ENCODE measurements around the gene RELB.
"Not testable (repeated sequence)": the region's sequence is repeated elsewhere in the genome, so short reads cannot be mapped to it uniquely, and the experiment has no call there.

Gene RELB

DNA sequence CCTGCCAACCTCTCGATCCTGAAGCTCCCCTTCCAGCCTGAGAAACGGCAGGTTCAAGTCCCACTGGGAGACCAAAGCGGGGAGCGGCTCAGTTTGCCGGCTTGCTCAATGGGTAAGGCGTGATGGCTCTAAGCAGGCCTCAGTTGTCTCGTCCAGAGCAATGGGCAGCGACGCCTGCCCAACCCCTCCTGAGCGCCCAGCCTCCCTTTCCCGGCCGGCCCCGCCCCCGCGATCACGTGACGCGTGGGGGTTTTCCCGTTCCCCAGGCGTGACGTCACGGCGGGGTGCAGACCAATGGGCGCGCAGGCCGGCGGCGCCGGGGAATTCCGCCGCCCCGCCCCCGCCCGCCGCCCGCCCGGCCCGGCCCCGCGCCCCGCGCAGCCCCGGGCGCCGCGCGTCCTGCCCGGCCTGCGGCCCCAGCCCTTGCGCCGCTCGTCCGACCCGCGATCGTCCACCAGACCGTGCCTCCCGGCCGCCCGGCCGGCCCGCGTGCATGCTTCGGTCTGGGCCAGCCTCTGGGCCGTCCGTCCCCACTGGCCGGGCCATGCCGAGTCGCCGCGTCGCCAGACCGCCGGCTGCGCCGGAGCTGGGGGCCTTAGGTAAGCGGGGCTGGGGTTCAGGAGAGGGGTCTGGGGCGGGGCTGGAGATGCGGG is at the start of gene RELB:
TSS of gene RELB (plus strand) at position 378 of the 653 bp plus-strand sequence. CDS start at position 494, 116 bp downstream.
- DNase-seq, result peak; percentile 95 to 97

DNA sequence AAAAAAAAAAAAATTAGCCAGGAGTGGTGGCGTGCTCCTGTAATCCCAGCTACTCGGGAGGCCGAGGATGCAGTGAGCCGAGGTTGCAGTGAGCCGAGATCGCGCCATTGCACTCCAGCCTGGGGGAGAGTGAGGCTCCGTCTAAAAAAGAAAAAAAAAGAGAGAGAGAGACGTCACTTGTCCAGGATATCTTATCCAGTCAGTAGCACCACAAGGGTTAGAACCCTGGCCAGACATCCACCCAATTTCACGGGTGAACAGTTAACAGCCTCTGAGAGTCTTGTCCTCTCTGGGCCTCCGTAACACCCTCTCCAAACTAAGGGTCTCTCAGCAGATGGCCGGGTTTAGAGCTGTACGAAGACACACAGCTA is 47.0 kb upstream of the RELB start:
- no peak for DNase-seq

DNA sequence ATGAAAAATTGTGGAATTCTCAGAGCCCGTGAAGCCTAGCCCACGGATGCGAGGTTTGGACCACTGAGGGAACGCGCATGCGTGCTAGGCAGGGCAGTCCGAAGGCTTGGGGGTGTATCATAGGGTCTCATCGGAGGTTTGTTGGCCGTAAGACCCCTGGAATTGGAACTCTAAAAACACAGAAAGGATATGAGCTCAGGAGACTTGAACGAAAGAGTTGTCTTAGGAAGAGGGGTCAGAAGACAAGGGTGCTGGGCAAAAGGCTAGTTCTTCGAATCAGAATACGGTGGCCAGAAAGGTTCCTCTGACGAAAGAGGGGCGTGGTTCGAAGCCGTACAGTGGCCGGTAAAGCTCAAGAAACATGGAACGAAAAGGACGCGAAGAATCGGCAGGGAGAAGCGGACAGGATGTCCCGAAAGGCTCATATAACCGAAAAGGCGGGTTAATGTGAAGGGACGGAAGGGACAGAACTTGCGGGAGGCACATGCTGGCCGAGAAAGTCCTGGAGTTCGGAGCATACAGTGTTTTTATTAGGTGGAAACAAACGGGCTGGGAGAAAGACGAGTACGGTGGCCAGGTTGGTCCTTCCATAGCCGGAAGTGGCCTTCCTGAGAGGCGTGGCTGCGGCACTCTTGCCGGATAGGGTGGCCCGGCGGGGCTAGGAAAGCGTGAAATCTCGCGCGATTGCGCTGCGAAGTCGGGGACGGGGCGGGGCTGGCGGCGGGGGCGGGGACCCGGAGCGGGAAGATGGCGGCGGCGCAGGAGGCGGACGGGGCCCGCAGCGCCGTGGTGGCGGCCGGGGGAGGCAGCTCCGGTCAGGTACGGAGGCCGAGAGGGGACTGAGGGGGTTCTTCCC is 46.4 kb upstream of the RELB start, which contains the start of gene CLPTM1:
TSS of gene CLPTM1 (plus strand) at position 732 of the 856 bp plus-strand sequence. CDS start at position 748, 16 bp downstream.
- DNase-seq, result peak; percentile 95 to 97

GRCh38 chr19:44955505-44956439 is 45.5 kb upstream of the RELB start:
- no peak for DNase-seq

- no peak for DNase-seq
Observed at GRCh38 chr19:44957526-44957925, 43.7 kb upstream of the RELB start.

- DNase-seq, result no peak
Observed at GRCh38 chr19:44958090-44958489, 43.2 kb upstream of the RELB start.

DNA sequence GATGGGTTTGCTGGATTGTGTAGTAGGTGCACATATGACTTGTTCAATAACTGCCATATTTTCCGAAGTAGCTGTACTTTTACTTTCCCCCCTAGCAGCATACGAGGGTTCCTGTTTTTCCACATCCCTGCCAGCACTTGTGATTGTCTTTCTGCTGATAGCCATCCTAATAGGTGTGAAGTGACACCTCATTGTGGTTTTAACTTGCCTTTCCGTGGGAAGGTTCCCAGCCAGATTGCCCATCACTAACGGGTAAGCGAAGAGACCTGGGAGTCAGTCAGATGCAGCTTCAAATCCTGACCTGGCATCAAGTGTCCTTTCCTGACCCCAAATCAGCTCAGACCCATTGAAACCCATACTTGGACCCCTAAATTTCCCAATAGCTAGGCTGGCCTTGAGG is 41.6 kb upstream of the RELB start:
- no peak for DNase-seq

DNA sequence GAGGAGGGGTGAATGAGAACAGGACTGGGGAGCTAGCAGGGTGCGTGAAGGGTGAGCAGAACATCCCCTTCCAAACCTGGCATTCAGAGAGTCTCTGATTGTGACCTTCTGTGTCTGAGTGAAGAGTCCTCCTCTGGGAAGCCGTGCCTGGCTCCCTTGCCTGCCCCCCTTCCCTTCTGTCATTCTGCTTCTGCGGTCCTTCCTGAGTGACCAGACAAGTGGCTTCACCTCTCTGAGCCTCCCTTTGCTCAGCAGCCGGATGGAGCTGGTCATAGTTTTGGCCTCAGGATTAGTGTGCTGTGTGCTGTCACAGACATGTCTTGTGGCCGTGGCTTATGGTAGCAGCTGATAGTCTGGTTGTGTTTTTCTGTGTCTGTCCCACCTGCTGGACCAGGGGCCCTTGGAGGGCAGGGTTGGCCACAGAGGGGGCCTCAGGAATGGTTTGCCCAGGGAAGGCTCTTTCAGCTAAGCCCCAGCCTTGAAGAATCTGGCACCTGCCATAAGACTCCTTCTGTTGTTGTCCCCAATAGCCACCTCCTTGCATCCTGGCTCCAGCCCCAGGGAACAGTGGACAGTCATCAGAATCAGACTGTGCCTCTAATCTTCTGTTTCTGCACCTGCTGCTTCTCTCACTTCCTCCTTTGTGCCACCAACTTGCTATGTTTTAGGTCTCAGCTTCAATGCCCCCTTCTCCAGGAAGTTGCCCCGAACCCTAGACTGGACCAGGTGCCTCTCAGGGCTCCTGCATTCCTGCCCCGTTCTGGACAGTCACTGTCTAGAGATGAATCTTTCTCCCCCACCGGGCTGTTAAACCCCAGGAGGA is 40.1 kb upstream of the RELB start:
- DNase-seq, result peak in 1 of 2 donors; percentile 17

DNA sequence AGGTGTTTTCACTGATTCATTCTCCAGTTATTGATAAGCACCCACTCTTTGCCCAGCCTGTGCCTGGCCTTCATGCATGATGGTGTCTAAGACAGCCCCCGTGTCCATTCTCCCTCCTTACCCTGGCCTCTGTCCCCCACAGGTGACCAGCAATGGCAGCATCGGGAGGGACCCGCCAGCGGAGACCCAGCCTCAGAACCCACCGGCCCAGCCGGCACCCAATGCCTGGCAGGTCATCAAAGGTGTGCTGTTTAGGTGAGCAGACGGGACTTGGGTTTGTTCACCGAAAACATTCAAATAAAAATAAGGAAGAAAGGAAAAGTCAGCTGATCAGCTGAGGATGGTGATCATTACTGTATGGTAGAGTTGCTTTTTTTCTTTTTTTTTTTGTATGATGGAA is 39.4 kb upstream of the RELB start:
- no peak for DNase-seq

GRCh38 chr19:44968118-44968517 is 33.1 kb upstream of the RELB start:
- DNase-seq, result no peak

DNA sequence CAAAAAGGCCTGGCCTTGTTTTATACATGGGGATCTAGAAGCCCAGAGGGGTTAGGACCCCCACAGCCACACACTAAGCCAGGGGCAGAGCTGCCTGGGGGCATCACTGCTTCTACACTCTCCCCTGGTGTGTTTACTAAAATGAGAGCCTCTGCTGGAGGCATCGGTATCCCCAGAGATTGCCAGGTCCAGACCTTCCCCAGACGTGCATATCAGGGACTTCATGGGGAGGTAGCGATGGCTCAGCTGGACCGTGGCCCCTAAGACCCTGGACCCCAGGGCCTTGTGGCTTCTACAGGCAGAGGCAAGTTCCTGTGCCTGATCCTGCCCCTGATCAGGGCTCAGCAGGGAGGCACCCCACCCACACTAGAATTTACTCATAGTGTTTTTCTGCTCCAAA is 32.6 kb upstream of the RELB start:
- no peak for DNase-seq

GRCh38 chr19:44969437-44969836 is 31.8 kb upstream of the RELB start:
- DNase-seq, result no peak

GRCh38 chr19:44971451-44971850 is 29.8 kb upstream of the RELB start:
- not testable (repeated sequence) for DNase-seq

- DNase-seq, result no peak
Observed at GRCh38 chr19:44972802-44973201, 28.5 kb upstream of the RELB start.

GRCh38 chr19:44973982-44974735 is 27.1 kb upstream of the RELB start:
- DNase-seq, result no peak

DNA sequence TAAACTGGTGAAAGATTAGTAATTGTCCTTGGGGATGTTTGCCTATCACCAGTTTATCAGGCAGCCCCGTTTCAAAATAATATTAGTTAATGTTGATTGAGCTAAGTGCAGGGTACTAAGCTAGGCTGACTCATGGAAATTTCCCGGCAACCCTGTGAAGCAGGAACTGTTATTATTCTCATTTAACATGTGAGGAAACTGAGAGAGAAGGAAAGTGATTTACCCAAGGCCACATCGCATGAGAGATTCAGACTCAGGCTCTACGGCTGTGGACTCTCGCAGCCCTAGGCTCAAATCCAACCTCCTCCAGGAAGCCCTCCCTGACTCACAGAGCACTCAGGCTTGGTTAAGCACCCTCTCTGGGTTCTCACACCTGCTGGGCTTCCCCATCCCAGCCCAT is 26.4 kb upstream of the RELB start:
- DNase-seq, result no peak

DNA sequence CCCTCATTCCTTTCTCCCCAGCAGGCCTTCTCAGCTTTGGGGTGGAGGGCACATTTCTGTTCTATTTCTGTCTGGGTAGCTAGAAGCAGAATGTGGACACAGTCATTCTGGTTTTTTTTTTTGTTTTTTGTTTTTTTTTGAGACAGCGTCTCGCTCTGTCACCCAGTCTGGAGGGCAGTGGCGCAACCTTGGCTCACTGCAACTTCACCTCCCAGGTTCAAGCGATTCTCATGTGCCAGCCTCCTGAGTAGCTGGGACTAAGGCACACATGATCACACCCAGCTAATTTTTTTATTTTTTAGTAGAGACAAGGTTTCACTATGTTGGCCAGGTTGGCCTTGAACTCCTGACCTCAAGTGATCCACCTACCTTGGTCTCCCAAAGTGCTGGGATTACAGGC is 25.8 kb upstream of the RELB start:
- no peak for DNase-seq

DNA sequence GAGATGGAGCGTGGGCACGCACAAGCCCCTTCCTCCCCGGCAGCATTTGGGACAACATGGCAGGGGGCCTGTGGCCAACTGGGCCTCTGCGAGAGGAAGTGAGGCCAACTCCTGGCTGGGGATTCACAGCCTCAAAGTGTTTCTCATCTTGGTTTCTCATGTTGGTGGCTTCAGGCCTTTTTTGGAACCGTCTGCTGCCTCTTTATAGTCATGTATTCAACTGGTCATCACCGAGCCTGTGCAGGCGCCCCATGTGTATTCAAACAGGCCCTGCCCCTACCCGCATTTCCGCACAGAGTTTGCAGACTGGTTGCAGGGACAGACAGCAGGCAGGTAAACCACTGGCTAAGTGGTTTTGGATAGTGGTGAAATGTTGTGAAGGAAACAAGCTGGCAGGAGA is 17.3 kb upstream of the RELB start:
- no peak for DNase-seq

- DNase-seq, result no peak
Observed at GRCh38 chr19:44985445-44985844, 15.8 kb upstream of the RELB start.

DNA sequence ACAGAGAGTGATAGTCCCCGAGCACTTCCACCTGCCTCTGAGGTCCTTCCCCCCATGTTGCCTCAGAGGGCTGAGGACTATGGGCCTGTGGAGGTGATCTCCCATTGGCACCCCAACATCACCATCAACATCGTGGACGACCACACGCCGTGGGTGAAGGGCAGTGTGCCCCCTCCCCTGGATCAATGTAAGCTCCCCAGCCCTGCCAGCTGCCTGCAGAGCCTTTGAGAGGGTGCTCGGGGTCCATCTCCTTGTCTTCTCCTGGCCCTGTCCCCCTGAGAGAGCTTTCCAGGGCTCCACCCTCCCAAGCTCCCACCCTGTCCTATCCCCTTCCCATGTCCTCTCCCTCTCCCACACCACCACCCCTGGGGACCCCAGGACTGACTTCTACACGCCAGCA is 14.9 kb upstream of the RELB start:
- no peak for DNase-seq

GRCh38 chr19:44987148-44987675 is 14.1 kb upstream of the RELB start:
- no peak for DNase-seq

Data from CD4-positive, alpha-beta T cell treated with Interferon alpha-2 for 1 hour (primary cell).